HG03045 (cell line): Measurements from ENCODE around the gene CTNND2.

Source experiments
- ATAC-seq: cut with Tn5 transposase; IDR thresholded peaks from one replicate; pipeline ENCODE4 v1.9.1; 2021; ENCODE audit warnings: mild to moderate bottlenecking, moderate library complexity; ENCODE audit not compliant: unreplicated experiment

CTNND2 gene, protein sequence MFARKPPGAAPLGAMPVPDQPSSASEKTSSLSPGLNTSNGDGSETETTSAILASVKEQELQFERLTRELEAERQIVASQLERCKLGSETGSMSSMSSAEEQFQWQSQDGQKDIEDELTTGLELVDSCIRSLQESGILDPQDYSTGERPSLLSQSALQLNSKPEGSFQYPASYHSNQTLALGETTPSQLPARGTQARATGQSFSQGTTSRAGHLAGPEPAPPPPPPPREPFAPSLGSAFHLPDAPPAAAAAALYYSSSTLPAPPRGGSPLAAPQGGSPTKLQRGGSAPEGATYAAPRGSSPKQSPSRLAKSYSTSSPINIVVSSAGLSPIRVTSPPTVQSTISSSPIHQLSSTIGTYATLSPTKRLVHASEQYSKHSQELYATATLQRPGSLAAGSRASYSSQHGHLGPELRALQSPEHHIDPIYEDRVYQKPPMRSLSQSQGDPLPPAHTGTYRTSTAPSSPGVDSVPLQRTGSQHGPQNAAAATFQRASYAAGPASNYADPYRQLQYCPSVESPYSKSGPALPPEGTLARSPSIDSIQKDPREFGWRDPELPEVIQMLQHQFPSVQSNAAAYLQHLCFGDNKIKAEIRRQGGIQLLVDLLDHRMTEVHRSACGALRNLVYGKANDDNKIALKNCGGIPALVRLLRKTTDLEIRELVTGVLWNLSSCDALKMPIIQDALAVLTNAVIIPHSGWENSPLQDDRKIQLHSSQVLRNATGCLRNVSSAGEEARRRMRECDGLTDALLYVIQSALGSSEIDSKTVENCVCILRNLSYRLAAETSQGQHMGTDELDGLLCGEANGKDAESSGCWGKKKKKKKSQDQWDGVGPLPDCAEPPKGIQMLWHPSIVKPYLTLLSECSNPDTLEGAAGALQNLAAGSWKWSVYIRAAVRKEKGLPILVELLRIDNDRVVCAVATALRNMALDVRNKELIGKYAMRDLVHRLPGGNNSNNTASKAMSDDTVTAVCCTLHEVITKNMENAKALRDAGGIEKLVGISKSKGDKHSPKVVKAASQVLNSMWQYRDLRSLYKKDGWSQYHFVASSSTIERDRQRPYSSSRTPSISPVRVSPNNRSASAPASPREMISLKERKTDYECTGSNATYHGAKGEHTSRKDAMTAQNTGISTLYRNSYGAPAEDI (N-terminal part only)

GRCh38 chr5:11904265-11904906 is at the start of gene CTNND2:
Gene CTNND2 (minus strand): TSS chr5:11904446. CDS start chr5:11903853, 593 bp downstream.
- ATAC-seq, result no peak

DNA sequence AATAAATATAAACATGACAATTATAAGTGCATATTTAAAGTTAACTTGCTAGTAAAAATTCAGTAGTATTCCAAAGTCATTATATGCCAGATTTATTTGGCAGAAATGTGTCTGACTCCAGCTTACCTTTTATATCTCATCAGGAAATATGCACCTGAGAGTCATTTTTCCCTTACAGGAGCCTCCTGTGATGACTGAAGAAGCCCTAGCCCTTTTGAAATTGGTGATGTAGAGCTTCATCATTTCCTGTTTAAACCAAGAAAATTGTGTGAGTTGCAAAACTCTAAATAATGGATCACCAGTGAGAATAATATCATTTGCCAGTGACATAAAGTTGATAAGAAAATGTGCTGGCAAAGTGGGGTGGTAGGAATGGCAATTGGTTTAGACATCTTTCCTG is 42.1 kb upstream of the CTNND2 start:
- ATAC-seq, result no peak

DNA sequence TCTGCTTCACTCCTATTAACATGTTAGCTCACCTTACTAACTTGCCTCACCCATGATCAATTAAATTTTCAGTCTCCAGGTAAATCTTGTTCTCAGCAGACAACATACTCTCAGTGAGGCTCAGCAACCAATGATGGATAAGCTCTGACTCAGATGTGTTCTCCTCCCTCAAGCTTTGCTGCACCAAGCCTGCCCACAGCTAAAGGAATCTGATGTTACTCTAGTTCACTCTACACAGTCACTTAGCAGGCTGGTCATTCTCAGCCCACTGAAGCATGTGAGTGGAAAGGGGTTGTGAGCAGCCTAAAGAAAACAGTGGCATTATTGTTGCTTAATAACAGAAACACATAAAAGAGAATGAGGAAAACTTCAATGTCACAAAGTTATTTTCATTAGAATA is 37.3 kb upstream of the CTNND2 start:
- ATAC-seq, result no peak

- ATAC-seq, result no peak
Observed at GRCh38 chr5:11931638-11932037, 27.4 kb upstream of the CTNND2 start.

GRCh38 chr5:11928909-11929308 is 24.7 kb upstream of the CTNND2 start:
- ATAC-seq, result no peak

DNA sequence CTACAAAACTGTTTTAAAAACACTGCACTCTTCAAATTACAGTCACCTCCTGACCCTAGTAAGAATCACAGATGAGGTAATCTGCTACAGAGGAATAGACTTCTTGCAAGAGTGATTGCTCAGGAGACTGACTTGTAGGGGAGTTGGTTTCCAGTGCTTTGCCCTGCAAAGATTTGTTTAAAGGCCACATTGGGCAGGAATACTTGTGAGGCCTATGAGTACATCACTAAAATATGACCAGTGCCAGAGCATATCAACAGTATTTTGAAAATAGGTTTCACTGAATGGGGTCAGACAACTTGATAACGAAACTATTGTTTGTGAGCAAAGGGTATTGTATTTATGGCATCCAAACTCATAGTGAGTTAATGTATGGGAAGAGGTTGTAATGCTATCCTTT is 21.5 kb upstream of the CTNND2 start:
- no peak for ATAC-seq

GRCh38 chr5:11922394-11922793 is 18.1 kb upstream of the CTNND2 start:
- no peak for ATAC-seq

DNA sequence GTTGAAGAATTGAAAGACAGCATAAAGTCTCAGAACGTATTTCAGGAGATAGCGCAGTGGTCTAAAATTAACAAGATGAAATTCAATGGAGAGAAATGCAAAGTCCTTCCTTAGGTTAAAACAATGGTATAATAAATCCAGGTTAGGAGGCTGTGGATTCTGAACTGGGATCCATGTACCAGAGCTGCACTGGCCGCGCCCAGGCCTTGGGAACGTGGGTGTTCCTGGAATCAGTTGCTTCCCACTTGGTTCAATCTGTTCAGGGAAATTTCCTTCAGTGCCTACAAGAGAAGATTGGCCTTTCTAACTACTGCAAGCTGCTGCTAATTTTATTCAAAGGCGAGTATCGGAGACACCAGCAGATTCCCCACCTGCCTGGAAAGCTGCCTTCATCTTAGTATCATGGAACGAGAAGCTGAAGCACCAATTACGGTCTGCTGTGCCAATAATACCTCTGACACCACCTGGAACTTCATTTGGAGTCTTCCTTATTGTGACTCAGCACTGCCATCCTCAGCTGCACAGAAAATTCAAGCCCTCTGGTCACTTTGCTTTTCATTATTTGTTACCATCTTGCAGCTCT is 14.3 kb upstream of the CTNND2 start:
- ATAC-seq, result no peak

GRCh38 chr5:11909471-11909870 is 5.2 kb upstream of the CTNND2 start:
- no peak for ATAC-seq

DNA sequence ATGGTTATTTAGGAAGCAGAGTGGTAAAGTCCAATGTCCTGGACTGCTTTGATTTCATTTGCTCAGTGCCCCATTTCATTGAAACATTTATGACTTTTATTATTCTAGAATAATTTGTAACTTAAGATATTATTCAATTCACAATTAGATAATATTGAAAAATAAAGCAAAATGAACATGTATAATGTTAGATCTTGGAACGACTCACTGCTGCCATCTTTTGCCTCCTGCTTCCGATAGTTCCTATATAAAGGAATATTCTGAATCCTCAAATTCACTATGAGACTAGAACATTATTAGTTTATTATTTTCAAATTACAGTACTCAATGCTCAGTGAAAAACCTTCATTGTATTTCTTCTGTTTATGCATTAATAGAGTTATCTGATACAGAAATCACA is 2.3 kb upstream of the CTNND2 start:
- no peak for ATAC-seq

- ATAC-seq, result no peak
Observed at GRCh38 chr5:11905206-11905605, 960 bp upstream of the CTNND2 start.

- ATAC-seq, result no peak
Observed at GRCh38 chr5:11903614-11904264, 507 bp downstream of the CTNND2 start.

DNA sequence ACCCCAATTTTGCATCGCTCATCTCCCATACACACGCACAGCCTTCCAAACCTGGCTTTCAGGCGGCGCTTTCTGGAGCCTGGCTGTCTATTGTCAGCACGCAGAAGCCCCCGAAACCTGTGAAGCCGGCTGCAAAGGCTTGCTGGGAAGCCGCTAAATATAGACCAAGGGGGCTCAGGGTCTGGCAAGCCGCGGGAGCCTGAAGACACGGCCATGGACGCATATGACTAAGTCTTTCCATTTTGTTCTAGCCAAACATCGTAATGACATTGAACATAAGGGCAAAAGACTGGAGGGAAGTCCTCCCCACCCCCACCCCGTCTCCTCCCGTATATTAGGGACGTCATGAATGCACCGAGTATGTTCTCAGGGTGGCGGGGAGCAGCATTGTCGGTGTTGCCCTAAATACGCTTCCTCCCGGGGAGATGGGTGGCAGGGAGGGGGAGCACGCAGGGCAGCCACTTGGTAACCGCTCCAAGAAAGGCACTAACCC is 1.1 kb downstream of the CTNND2 start:
- ATAC-seq, result no peak

DNA sequence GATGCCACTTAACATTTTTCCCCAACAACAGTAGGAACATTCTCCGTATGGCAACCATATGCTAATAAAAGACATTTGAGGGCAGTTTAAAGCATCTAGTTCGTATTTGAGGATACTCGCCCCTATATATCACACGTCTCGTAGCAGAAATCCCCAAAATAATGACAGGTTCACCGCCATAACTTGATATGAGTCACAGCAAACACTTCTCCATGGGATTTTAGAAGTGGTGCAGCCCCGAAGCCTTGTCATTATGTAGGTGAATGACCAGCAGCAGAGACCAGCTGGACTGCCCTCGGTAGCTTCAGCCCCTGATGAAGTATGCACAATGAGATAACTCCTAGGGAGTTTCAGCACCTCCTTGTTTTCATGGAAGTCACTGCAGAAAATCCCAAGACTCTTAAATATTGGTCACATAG is 2.0 kb downstream of the CTNND2 start:
- no peak for ATAC-seq

DNA sequence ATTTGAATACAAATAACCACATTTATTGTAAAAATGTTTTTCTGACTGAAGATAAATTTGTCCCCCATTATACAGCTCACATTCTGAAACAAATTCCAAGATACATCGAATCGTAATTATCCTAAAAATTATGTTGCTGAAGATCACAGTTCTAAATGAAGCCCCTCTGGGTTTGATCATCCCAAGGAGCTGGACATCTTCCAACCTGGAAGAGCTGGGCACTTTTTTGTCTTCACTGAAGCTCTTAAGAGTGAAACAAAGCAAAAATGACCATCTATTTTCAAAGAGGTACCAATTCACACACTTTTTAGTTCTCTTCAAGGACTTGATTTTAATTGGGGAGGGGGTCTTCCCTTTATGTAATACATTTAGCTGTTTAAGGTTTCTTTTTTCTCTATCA is 5.5 kb downstream of the CTNND2 start:
- ATAC-seq, result no peak

DNA sequence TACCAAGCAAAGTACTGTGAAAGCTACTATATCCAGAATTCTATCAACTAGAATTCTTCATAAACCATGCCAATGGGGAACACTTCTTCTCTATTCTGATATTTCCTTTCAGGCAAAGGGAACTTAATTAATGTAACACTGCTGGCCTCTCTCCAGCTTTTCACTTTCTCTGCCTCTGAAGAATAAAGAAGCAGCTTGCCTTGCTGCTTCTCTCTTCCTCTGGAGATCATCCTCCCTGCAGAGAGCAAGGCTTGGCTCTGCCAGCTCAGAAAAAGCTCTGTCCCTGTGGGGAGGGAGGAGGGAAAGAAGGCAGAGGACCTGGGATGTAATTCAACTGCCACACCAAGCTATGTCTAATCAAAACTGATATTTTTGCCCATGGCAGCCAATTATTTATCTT is 6.5 kb downstream of the CTNND2 start:
- no peak for ATAC-seq

DNA sequence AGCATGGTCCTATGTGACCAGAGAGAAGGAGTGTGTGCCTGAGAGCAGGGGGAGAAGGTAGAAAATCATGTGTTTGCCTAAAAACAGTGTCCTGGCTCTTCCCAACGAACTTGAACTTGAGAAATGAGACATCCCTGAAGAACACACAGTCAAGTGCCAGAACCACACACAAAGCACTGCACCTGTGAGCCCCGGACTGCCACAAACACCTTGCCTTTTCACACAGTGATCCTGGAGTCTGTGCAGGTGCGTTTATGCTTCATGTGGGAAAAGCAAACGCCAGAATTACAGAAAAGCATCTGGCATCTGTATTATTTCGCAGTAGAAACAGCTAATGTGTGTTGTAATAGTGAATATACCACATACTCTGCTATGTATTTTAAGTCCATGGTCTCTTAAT is 9.3 kb downstream of the CTNND2 start:
- no peak for ATAC-seq

GRCh38 chr5:11892832-11893231 is 11.4 kb downstream of the CTNND2 start:
- ATAC-seq, result no peak

DNA sequence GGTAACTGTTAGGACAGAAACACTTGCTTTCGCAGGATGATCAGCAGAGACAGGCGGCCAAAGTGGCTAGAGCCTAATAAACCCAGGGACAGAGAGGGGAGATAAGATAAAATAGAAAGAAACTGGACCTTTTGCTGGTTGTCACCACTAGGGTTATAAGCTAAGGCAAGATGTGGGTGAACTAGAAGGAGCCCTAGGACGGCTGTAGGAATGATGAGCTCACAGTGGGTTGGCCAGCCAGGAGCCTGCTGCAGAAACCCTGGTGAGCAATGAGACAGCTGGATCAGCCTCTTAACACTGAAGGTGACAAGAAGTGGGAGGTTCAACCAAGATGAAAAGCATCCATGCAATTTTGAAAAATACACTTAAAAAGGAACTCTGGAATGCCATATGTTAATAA is 13.5 kb downstream of the CTNND2 start:
- ATAC-seq, result no peak

DNA sequence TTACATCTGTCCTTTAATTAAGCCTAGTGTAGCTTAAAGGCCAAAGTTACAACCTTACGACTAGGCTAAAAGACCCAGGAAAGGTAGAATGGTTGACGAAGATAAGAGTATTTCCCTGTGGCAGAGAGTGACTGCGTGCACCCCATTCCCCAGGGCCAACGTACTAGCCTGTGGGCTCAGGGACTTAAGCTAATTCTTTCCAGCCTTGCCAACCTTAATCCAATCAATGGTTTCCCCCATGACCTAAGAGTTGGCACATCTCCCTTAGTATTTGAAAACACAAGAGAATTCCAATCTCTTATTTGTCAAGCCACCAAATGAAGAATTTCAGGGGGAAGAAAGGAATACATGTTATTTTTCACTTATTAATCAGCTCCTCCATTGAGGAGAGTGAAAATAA is 16.0 kb downstream of the CTNND2 start:
- ATAC-seq, result no peak
